IPS-18a (cell line): ENCODE data around the gene NOL7.

Source experiments
- H3K27ac ChIP-seq: one replicate; pipeline ENCODE4 v1.5.1; 2013; ENCODE audit warnings: low read length
- H3K27me3 ChIP-seq: one replicate; pipeline ENCODE4 v1.6.1; 2013; ENCODE audit warnings: mild to moderate bottlenecking, low read length; ENCODE audit not compliant: control insufficient read depth, insufficient read depth
- H3K36me3 ChIP-seq: one replicate; pipeline ENCODE4 v1.6.1; 2013; ENCODE audit warnings: low read depth, low read length; ENCODE audit not compliant: control insufficient read depth
- H3K4me1 ChIP-seq: one replicate; pipeline ENCODE4 v1.6.1; 2013; ENCODE audit warnings: low read depth, low read length; ENCODE audit not compliant: control insufficient read depth
- H3K4me3 ChIP-seq: one replicate; pipeline ENCODE4 v1.5.1; 2013; ENCODE audit warnings: low read length
- H3K9ac ChIP-seq: one replicate; pipeline ENCODE4 v1.6.1; 2013; ENCODE audit warnings: mild to moderate bottlenecking, low read length, moderate library complexity
- H3K9me3 ChIP-seq: one replicate; pipeline ENCODE4 v1.6.1; 2013; ENCODE audit warnings: low read depth, low read length; ENCODE audit not compliant: control insufficient read depth

NOL7 gene

DNA sequence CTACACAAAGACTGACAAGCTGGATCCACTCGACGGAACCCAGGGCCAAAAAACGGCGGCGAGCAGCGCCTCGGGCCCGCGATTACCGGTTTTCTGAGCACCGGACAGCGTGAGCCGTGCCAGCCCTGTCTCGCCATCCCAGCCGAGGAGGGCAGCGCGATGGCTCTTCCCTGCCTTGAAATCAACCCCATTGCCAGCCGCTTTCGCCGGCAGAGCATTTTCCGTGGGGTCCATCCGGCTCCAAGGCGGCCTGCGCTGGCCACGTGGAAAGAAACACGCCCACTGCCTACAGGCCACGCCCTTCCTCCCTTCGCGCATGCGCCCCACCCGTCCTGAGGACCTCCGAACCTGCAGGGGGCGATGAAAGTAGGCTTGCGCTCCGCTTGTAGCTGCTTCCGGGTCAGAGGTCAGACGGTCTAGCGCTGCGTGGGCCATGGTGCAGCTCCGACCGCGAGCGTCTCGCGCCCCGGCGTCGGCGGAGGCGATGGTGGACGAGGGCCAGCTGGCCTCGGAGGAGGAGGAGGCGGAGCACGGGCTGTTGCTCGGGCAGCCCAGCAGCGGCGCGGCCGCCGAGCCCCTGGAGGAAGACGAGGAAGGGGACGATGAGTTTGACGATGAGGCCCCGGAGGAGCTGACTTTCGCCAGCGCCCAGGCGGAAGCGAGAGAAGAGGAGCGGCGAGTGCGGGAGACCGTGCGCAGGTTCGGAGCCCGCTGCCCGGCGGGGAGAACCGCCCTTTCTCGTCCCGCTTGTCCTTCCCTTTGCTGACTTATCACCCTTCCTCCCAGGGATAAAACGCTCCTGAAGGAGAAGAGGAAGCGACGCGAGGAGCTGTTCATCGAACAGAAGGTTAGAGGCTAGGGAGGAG lies at the start of gene NOL7:
NOL7 (plus strand) TSS at position 410 of the 866 bp plus-strand sequence; CDS start at position 434, 24 bp downstream.
- Histone ChIP-seq H3K36me3 (peaks cover 34% of the 10 kb centered on the region), H3K27ac (peak within 1 kb of the TSS; percentile 70), H3K4me1 (peaks cover 8% of the 10 kb centered on the region), H3K9me3 (no peaks in the 10 kb centered on the region), H3K9ac (peak within 1 kb of the TSS; percentile 98), H3K27me3 (no peaks in the 10 kb centered on the region), H3K4me3 (peak within 1 kb of the TSS; percentile 98)

GRCh38 chr6:13565921-13566320 lies 49.2 kb upstream of the NOL7 start:
- H3K27ac ChIP-seq = no peak overlapping the region
- H3K9me3 ChIP-seq = no peaks in the 10 kb centered on the region
- no peaks in the 10 kb centered on the region for H3K27me3 ChIP-seq
- peaks cover 3% of the 10 kb centered on the region for H3K4me1 ChIP-seq
- no peak overlapping the region for H3K9ac ChIP-seq
- H3K4me3 ChIP-seq = no peak overlapping the region
- no peaks in the 10 kb centered on the region for H3K36me3 ChIP-seq

- Histone ChIP-seq H3K27ac (no peak overlapping the region), H3K27me3 (no peaks in the 10 kb centered on the region), H3K4me3 (no peak overlapping the region), H3K4me1 (no peaks in the 10 kb centered on the region), H3K9ac (no peak overlapping the region), H3K9me3 (no peaks in the 10 kb centered on the region), H3K36me3 (no peaks in the 10 kb centered on the region)
These were observed 48.6 kb upstream of the NOL7 start for GRCh38 chr6:13566500-13566899.

GRCh38 chr6:13568970-13569369 lies 46.2 kb upstream of the NOL7 start:
- no peak overlapping the region for H3K9ac ChIP-seq
- H3K4me1 ChIP-seq = peaks cover 11% of the 10 kb centered on the region
- H3K27ac ChIP-seq = no peak overlapping the region
- H3K36me3 ChIP-seq = no peaks in the 10 kb centered on the region
- H3K9me3 ChIP-seq = no peaks in the 10 kb centered on the region
- H3K4me3 ChIP-seq = no peak overlapping the region
- H3K27me3 ChIP-seq = no peaks in the 10 kb centered on the region

- H3K27ac ChIP-seq = no peak overlapping the region
- H3K36me3 ChIP-seq = no peaks in the 10 kb centered on the region
- peaks cover 11% of the 10 kb centered on the region for H3K4me1 ChIP-seq
- H3K4me3 ChIP-seq = no peak overlapping the region
- no peak overlapping the region for H3K9ac ChIP-seq
- no peaks in the 10 kb centered on the region for H3K27me3 ChIP-seq
- H3K9me3 ChIP-seq = no peaks in the 10 kb centered on the region
These were observed 42.9 kb upstream of the NOL7 start for GRCh38 chr6:13572240-13572639.

DNA sequence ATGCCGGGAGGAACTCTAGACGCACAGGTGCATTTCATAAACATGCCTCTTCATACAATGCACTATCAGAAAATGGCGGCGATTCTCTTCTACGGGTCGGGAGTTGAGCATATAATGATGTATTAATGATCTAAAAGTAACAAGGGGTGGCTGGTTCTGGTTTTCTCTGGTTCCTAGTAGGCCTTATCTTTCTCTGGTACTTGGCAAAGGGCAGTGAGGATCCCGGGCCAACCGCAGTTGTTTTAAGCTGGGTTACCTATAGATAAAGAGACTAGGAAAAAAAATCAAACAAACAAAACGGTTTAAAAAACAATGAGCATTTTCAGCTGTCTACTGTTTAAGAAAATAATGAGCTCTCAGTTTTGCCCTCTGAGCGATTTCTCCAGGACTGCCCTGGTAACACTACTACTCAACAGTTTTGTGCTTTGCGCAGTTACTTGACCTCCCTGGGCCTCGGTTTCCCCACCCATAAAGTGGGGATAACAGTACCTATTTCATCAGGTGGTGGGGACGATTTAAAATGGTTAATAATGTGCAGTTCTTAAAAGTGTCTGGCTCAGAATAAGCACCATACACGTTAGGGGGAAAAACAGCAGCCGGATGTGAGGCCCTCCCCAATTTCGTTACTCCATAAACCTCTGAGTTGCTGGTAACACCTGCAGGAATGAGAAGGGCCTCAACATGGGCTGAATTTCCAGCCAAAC lies 42.0 kb upstream of the NOL7 start:
- Histone ChIP-seq H3K4me3 (peak overlapping the region; percentile 90), H3K9ac (peak overlapping the region; percentile 96), H3K4me1 (peaks cover 11% of the 10 kb centered on the region), H3K27me3 (no peaks in the 10 kb centered on the region), H3K9me3 (no peaks in the 10 kb centered on the region), H3K27ac (peak overlapping the region; percentile 85), H3K36me3 (no peaks in the 10 kb centered on the region)

DNA sequence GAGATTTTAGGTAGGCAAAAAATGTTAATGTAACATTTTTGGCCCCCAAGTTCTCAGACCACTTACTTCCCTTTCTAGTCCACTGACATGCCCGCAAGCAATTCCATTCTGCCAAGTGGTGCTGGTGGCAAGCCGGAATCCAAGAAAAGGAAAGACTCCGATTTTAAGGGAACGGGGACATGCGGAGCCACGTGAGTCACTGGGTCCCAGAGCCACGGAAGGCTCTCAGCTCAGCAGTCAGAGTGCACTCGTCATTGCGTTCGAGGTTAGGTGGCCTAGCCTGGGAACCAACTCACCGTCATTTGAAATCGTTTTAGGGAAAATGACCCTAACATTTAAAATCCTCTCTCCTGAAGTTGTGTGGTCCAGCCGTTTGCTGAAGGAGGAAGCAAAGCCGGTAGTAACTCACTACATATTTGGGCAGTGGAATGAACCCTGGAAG lies 41.4 kb upstream of the NOL7 start:
- Histone ChIP-seq H3K4me3 (peak overlapping the region; percentile 90), H3K27ac (peak overlapping the region; percentile 85)

GRCh38 chr6:13574149-13574570 lies 41.0 kb upstream of the NOL7 start:
- H3K9me3 ChIP-seq = no peaks in the 10 kb centered on the region
- peak overlapping the region; percentile 90 for H3K4me3 ChIP-seq
- peak overlapping the region; percentile 96 for H3K9ac ChIP-seq
- H3K36me3 ChIP-seq = no peaks in the 10 kb centered on the region
- H3K27me3 ChIP-seq = no peaks in the 10 kb centered on the region
- peaks cover 11% of the 10 kb centered on the region for H3K4me1 ChIP-seq
- peak overlapping the region; percentile 92 for H3K27ac ChIP-seq

More for the DNA sequence above, 41.4 kb upstream of the NOL7 start:
- Histone ChIP-seq H3K9me3 (no peaks in the 10 kb centered on the region), H3K36me3 (no peaks in the 10 kb centered on the region), H3K27me3 (no peaks in the 10 kb centered on the region), H3K9ac (peak overlapping the region; percentile 96), H3K4me1 (peaks cover 11% of the 10 kb centered on the region)

GRCh38 chr6:13574571-13575376 lies 40.4 kb upstream of the NOL7 start, which contains the start of gene SIRT5:
Gene SIRT5 (plus strand): TSS chr6:13574601. CDS start chr6:13584111, 9,510 bp downstream.
- Histone ChIP-seq H3K27me3 (no peaks in the 10 kb centered on the region), H3K36me3 (peaks cover 5% of the 10 kb centered on the region), H3K9me3 (no peaks in the 10 kb centered on the region), H3K27ac (peak within 1 kb of the TSS; percentile 92), H3K4me1 (peaks cover 11% of the 10 kb centered on the region), H3K4me3 (peak within 1 kb of the TSS; percentile 90), H3K9ac (peak within 1 kb of the TSS; percentile 96)

DNA sequence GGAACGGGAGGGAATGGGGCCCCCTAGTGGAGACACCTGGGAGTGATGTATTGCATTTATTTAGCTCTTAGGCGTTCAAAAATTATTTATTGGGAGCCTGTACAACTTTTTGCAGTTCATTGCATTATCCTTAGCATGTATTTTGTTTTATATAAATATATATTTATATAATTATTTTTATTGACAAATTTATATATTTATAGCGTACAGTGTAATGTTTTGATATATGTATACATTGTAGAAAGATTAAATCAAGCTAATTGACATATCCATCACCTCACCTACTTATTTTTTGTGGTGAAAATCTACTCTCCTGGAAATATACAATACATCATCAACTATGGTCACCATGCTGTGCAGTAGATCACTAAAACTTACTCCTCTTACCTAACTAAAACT lies 39.8 kb upstream of the NOL7 start:
- Histone ChIP-seq H3K27me3 (no peaks in the 10 kb centered on the region), H3K36me3 (peaks cover 9% of the 10 kb centered on the region), H3K4me1 (peaks cover 11% of the 10 kb centered on the region), H3K9ac (no peak overlapping the region), H3K27ac (no peak overlapping the region), H3K9me3 (no peaks in the 10 kb centered on the region), H3K4me3 (peak overlapping the region; percentile 87)

DNA sequence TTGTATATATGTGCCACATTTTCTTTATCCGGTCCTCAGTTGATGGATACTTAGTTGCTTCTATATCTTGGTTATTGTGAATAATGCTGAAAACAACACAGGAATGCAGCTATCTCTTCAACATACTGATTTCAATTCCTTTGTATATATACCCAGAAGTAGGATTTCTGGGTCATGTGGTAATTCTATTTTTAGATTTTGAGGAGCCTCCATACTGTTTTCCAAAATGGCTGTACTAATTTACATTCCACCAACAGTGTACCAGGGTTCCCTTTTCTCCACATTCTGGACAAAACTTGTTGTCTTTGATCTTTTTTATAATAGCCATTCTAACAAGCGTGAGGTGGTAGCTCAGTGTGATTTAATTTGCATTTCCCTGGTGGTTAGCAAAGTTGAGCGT lies 39.1 kb upstream of the NOL7 start:
- Histone ChIP-seq H3K9ac (no peak overlapping the region), H3K36me3 (peaks cover 9% of the 10 kb centered on the region), H3K27me3 (no peaks in the 10 kb centered on the region), H3K27ac (no peak overlapping the region), H3K4me1 (peaks cover 11% of the 10 kb centered on the region), H3K4me3 (no peak overlapping the region), H3K9me3 (no peaks in the 10 kb centered on the region)
